Measurements from ENCODE around the gene TMUB2.
A peak's percentile ranks its signal among the peaks of the same experiment; 100 is the strongest.

TMUB2 gene

DNA sequence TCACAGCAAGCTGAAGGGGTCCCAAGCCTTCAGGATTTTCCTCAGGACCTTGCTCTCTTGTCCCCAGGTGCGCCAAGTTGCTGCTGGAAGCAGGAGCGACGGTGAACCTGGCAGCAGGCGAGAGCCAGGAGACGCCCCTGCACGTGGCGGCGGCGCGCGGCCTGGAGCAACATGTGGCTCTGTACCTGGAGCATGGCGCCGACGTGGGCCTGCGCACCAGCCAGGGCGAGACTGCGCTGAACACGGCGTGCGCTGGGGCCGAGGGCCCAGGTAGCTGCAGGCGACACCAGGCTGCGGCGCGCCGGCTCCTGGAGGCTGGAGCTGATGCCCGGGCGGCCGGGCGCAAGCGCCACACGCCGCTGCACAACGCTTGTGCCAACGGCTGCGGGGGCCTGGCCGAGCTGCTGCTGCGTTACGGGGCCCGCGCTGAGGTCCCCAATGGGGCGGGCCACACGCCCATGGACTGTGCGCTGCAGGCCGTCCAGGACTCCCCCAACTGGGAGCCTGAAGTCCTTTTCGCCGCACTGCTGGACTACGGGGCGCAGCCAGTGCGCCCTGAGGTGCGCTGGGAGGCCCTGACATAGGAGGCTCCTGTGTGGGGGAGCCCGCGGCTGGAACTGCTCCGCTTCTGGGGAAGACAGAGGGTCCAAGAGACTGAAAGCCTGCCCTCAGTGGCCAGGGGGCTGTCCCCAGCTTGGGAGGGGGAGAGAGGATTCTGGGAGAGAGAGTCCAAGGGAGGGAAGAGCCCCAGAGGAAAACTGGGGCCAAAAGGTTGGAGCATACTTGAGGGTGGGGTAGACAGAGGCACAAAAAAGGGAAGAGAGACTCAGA lies 9.9 kb upstream of the TMUB2 start:
- DNase-seq = no peak

DNA sequence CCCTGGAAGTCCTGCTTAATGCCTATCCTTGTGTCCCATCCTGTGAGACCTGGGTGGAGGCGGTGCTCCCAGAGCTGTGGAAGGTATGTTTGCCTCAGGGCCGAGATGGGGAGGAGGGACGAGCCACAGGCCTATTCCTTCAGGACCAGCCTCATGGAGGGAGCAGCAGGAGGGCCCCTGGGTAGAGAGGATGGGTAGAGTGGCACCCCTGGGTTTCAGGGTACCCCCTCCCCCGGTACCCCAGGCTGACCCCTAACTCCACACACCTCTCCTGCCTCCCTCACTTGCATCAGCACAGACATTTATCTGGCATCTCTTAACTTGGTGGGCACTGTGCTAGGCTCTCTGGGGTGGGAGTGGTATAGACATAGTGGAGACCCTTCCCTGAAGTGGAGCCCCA lies 9.1 kb upstream of the TMUB2 start:
- DNase-seq = no peak

DNA sequence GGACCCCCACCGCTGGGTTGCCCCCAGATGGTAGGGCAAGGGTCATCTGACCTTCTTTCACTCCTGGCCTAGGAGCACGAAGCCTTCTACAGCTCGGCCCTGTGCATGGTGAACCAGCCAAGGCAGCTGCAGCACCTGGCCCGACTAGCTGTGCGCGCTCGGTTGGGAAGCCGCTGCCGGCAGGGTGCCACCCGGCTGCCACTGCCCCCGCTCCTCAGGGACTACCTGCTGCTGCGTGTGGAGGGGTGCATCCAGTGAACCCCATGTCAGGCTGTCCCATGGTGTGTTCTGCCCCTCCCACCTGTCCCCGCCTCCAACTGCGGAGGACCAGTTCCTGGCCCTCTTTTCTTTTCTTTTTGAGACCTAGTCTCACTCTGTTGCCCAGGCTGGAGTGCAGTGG lies 8.6 kb upstream of the TMUB2 start:
- no peak for DNase-seq

DNA sequence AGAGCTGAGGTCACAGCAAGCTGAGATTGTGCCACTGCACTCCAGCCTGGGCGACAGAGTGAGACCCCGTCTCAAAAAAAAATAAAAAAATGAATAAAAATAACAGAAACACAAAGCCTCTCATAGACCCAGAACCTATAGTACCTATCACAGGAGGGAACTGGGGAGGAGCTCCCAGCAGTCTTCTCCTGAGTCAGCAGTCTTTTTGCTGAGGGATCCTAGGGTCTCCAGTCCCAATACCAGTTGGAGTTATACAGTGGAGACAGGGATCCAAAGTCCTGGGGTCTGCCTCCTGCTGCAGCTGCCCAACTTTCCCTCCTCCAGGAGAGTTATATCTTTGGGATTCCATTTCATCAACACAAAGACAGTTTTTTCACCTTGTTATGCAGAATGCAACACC lies 3.7 kb upstream of the TMUB2 start:
- DNase-seq = no peak

DNA sequence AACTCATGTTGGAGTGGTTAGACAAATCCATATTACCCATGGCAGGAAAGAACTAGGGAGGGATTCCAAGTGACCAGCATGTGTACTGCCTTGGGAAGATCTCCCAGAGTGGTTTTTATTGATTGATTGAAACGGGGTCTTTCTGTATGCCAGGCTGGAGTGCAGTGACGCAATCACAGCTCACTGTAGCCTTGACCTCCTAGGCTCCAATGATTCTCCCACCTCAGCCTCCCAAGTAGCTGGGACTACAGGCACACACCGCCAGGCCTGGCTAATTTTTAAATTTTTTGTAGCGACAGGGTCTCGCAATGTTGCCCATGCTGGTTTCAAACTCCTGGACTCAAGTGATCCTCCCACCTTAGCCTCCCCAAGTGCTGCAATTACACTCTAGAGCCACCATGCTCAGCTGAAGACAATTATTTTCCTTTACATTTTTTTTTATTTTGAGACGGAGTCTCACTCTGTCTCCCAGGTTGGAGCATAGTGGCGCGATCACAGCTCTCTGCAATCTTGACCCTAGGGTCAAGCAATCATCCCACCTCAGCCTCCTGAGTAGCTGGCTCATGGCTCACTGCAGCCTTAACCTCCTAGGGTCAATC lies 2.5 kb upstream of the TMUB2 start:
- no peak for DNase-seq

DNA sequence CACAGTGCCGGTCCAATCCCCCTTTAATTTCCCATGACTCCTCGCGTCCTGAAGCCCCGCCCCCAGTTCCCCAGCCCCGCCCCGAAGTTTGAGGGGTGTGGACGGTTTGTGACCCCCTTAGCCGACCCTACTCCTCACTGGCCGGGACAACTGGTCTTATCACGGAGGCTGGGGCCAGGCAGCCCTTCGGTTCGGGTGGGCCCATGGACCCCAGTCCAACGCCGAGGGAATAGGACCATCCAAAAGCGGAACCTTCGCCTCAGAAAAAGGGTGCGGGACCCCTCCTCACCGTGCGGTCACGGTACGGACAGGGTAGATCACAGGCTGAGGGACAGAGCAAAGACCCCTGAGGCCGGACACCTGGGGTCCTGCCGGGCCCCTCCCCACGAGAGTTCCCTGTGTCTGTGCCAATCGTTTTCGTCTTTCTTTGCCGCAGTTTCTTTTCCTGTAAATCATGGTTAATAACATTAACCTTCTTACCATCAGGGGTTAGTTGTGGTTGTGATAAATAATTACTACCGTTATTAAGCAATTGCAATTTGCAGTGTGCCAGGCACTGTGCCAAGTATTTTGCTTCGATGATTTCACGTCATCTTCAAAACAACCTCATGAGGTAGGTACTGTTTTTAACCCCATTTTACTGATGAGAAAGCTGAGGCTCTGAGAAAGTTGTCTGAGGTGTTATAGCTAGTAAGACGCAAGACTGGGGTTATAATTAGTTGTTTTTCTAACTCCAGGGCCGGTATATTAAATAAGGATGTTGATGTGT lies 543 bp downstream of the TMUB2 start:
- peak; percentile 85 for DNase-seq

DNA sequence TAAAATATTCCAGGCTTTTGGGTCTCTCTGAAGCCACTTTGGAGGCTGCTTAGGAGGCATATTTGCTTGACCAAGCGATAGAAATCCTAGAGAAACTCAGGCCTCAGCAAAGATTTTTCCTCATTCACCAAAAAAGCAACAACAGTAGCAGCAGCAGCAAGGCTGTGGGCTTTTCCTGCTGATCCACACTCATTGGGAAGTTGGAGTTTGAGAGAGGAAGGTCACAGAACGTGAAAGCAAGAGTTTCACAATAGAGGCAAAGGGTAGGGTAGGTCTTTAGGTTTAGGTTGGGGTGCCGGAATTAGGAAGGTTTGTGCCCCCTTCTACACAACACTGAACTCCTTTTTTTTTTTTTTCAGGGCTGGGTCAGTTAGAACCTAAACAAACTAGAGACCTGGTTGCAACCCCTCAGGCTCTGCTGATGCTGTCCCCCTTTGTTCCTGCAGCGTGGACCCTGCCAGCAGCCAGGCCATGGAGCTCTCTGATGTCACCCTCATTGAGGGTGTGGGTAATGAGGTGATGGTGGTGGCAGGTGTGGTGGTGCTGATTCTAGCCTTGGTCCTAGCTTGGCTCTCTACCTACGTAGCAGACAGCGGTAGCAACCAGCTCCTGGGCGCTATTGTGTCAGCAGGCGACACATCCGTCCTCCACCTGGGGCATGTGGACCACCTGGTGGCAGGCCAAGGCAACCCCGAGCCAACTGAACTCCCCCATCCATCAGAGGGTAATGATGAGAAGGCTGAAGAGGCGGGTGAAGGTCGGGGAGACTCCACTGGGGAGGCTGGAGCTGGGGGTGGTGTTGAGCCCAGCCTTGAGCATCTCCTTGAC lies 2.0 kb downstream of the TMUB2 start:
- no peak for DNase-seq

DNA sequence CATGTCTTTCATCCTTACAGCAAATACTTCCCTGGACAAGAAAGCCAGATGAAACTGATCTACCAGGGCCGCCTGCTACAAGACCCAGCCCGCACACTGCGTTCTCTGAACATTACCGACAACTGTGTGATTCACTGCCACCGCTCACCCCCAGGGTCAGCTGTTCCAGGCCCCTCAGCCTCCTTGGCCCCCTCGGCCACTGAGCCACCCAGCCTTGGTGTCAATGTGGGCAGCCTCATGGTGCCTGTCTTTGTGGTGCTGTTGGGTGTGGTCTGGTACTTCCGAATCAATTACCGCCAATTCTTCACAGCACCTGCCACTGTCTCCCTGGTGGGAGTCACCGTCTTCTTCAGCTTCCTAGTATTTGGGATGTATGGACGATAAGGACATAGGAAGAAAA lies 3.7 kb downstream of the TMUB2 start:
- no peak for DNase-seq

DNA sequence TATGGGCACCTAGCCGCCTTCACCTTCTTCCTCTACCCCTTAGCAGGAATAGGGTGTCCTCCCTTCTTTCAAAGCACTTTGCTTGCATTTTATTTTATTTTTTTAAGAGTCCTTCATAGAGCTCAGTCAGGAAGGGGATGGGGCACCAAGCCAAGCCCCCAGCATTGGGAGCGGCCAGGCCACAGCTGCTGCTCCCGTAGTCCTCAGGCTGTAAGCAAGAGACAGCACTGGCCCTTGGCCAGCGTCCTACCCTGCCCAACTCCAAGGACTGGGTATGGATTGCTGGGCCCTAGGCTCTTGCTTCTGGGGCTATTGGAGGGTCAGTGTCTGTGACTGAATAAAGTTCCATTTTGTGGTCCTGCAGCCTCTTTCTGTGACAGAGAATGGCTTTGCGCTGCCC lies 4.6 kb downstream of the TMUB2 start:
- DNase-seq = no peak

DNA sequence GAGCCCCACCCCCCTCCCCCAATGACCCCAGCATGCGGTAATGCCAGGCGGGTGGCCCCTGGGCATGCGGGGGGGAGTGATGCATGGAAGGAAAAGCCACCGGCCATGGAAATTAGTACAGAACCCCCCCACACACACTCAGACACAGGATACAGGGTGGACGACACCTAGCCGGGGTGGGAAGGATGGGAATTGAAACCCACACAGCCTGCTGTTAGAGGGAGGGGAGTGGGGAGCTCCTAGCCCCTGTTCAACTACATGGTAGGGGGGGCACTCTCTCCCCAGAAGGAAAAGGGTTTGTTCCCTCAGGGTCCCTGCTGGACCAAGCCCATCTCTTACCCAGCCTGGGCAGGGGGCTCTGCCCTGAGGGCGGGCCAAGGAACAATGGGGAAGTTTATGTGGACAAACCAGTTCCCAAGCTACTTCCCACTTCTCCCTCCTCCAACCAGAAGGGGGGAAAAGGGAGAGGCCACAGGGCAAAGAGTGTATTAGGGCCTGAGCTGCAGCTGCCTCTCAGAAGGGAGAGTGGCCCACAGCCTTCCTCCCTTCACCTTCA lies 5.2 kb downstream of the TMUB2 start:
- DNase-seq = no peak

DNA sequence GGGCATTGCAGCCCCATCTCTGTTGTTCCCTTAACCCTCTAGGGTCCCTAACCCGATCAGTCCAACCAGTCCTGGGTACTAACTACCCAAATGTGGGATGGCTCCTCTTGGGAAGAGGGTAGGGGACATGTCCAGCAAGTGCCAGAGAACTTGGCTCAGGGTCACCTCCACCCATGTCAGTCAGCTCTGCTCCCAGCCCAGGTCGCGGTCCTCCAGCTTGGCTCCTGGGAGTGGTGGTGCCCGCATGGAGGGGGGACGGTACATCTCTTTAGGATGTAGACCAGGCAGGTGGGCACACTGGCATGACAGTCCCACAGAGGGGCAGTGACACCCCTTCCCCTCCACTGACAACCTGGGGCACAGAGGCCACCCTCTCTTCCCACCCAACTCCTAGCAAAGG lies 6.0 kb downstream of the TMUB2 start:
- DNase-seq = no peak

DNA sequence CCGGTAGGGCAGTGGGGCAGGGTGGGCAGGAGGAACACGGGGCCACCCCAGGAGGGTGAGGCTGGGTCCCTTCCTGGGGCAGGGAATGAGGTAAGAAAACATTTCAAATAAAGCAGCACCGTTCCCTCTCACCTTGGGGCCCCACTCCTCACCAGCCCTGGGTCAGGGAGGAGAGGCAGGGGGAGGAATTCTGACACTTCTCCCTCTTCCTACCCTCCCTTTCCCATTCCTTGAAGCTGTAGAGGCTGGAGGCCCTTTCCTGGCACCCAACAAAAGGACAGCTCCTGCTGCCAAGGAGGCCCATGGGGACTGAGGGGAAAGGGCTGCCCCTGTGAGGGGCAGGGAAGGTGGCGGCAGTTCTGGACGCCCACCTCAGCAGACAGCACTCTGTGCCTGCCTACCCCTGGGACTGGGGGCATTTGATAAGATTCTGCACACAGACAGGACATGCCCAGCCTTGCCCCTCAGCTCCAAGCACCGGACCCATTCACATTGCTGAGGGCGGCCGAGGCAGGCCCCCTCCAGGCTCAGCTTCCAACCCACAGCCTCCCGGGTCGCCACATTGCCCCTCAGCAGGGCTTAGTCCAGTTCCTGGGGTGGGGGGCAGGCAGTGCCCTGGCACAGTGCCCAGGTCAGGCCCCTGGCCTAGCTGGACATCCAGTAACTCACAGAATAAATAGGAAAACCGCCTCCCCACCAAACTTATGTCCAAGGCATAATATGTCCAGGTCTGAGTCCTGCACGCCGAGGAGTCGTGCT lies 6.7 kb downstream of the TMUB2 start:
- no peak for DNase-seq

DNA sequence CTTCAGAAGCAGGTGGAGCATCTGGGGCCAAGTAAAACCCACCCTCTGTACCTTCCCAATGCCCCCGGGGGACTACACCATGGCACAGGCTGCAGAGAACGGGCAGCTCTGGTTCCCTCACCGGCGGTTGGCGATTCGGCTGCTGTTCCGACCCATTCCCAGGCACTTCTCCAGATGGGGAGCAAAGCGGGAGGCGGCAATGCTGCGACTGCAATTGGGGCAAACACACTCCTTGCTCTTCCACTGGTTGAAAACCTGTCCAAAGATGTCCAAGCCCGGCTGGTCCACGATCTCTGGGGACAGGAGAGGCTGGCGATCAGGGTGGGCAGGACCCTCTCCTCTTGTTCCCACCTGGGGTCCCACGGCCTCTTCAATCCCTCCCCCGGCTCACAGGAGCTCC lies 10.3 kb downstream of the TMUB2 start:
- no peak for DNase-seq

DNA sequence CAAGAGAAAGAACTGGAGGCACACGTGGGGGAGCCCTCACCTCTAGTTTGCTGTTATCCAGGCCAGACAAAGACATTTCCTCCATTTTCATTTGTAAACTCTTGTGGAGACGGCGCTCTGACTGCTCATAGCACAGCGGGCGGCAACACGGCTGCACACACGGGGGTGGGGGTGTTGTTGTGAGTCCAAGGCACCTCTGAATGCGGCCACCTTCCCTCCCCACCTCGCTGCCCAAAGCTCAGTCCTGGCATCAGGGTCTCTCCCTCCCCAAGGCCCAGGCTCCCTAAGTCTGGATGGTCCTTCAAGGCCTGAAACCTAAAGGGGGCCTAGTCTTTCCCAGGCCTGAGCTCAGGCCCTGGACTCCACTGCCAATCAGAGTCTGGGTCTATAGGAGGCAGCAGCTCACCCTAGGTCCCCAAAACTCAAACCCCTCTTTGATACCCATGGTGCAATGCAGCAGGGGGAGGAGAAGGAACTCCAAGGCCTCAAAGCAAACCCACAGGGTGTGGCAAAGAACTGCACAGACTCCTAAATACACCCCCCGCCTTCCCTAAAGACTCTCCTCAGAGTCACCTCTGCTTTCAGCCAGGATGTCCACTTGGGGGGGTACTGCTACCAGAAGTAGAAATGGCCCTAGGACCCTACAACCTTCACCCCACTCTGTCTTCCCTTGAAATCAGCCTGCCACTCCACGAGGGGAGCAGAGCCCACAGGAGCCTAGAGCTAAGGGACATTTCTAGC lies 11.4 kb downstream of the TMUB2 start:
- DNase-seq = no peak

DNA sequence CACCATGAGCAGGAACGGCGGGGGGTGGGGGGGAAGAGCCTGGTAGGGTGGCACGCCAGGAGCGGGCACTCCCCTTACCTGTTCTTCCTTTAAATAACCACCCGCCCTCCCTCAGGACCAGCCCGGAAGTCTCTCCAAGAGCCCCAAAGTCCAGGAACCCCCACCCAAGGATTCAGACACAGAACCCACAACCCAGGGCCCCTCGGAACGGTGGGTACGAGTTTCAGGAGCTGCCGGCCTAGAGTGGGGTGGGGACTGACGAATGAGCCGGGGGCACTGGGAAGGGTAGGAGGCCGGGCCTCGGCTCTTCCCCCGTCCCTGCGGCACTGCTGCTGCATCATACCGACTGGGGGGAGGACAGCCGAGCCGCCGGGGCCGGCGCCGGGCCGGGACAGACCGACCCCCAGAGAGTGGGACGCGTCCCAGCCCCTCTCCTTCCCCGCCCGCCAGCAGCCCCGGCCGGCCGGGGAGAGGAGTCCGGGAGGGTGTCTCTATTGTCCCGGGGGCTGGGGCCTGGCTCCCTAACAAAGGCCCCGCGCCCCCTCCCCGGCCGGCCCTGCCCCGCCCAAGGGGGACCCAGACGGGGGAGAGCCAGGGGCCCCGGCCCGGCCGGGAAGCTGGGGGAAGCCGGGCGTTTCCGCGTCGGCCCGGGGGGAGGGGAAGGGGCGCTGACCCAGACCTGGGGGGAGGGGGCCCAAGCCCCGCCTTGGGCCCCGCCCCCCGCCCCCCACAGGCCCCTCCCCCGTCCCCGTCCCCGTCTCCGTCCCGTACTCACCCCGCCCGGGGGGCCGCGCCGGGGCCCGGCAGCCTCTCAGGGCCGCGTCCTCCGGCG lies 12.2 kb downstream of the TMUB2 start:
- DNase-seq = peak; percentile 62

DNA sequence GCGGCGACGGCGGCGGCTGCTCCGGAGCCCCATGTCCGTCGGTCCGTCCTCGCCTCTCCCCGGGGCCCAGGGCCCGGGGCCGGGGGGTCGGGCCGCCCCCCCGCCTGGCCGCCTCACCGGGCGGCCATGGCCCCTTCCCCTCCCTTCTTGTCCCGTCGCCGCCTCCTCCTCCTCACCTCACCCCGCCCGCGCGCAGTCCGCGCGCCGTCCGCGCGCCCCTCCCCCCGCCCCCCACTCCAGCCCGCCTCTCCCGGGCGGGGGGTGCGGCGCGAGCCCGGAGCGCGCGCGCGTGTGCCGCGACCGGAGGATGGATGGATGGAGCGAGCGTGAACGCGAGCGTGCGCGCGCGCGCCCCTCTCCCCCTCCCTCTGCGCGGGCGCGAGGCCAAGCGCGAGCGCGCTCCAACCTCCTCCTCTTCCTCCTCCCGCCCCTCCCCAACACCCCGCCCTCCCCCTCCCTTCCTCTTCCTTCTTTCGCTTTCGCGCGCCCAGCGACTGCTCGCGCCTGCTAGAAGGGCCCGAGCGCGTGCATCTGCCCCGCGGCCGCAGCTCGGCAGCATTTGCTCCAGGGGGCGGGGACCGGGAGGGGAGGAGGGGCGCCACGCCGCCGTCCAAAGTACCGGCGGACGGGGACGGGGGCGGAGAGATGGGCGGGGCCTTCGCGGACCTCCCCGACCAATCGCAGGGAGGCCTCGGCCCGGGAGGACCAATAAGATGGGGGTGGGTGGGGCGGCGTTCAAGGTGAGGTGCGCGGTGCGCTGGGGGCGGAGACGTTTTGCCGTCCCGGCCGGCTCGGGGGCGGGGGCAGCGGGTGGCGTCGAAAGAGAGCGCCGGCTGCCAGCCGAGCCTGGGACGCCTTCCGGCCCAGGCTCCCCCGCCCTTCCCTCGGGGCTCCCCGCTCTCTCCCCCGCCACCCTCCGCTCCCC lies 13.0 kb downstream of the TMUB2 start, which contains the start of gene ATXN7L3:
Gene ATXN7L3, minus strand, starts transcription at position 332 of the 925 bp plus-strand sequence. CDS start 1,814 bp downstream, outside the sequence.
- DNase-seq = peak; percentile 99

DNA sequence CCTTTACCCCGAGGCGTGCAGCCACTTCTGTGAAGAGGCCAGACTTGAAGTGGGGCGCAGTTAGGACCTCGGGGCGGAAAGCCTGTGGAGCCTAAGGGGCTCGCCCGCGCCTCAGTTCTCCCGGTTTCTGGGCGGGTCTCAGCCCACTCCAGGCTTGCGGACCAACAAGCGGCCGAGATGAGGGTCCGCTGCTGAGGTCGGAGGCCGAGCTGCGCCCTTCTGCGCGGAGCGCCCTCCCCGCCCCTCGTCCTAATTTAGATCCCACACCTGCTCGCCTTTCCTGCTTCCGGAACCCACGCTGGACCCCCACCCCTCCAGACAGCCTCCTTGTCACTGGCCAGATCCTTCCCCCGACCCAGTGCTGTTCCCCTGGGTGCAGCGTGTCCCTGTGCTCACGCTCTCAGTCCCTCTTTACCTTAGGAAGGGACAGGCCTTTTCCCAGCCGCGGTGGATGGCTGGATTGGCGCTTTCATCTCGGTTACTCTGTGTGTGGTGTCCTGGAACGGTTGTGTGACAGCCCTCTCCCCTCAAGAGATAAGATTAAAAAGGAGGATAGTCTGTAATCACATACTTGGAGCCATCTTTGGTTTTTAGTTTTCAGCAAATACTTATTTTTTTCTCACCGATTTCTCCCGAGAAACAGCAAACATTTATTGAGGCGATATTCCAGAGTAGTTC lies 13.8 kb downstream of the TMUB2 start:
- DNase-seq = no peak

DNA sequence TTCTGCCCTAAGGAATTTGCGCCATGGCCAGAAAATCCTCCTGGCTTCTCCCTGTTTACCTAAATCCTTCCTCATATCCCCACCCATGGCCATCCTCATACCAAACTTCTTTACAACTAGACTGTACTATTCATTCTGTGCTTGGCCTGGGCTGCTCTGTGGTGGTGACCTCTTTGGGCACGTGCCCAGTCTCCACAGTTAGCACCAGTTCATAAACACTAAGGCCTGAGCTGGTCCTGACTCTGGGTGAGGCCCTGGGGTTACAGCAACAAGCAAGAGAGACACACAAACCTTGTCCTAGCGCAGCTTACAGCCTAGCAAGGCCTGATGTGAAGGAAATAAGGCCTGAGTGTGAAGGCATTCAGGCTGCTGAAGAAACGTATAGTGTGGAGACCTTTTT lies 16.0 kb downstream of the TMUB2 start:
- DNase-seq = no peak
